GM19351 (cell line): Measurements from ENCODE around the gene CCDC68.
A peak's percentile ranks its signal among the peaks of the same experiment; 100 is the strongest.
"Not testable (repeated sequence)": the region's sequence is repeated elsewhere in the genome, so short reads cannot be mapped to it uniquely, and the experiment has no call there.

Experiments
- ATAC-seq: cut with Tn5 transposase; IDR thresholded peaks from one replicate; pipeline ENCODE4 v1.9.1; 2021; ENCODE audit warnings: mild to moderate bottlenecking, moderate library complexity; ENCODE audit not compliant: unreplicated experiment

CCDC68 gene, protein sequence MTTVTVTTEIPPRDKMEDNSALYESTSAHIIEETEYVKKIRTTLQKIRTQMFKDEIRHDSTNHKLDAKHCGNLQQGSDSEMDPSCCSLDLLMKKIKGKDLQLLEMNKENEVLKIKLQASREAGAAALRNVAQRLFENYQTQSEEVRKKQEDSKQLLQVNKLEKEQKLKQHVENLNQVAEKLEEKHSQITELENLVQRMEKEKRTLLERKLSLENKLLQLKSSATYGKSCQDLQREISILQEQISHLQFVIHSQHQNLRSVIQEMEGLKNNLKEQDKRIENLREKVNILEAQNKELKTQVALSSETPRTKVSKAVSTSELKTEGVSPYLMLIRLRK

DNA sequence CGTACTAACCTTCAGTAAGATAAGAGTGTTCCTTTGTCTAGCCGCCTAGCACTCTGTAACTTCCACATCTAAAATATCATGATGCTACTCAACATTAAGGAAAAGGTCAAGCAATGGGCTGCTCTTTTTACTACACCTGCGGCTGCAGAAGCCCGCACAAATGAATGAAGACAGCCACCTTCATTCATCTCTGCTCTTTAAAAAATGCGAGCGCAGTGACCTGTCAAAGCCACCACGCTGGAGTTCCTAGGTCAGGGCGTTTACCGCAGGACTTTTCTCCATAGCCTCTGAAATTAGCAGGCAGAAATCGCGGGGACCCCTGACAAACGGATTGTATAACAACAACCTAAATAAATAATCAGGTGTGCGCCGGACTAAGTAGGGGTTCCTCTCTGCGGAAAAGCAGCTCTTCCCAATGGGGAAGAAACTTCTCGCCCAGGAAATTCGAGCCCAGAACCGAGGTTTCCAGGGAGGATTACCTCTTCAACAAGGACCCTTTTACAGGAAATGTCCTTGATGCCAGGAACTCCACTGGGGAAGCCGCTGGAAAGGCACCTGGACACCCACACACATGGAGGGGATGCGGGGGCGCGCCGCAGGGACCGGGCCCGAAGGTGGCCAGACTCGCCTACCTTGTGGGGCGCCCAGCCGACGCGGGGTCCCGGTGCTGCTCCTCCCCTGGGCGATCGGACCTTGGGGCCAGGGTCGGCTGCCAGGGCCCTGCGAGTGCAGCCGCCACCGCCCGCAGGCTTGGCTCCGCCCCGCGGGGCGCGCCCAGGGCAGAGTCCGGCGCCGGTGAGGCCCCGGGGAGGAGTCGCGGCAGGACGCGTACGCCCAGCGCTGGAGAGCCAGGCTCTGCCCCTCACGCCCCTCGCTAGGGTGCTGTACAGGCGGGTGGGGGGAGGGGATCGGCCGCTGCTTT is at the start of gene CCDC68:
CCDC68 (minus strand) TSS at position 758 of the 922 bp plus-strand sequence. CDS start 16,670 bp downstream, outside the sequence.
- ATAC-seq, result peak; percentile 63

DNA sequence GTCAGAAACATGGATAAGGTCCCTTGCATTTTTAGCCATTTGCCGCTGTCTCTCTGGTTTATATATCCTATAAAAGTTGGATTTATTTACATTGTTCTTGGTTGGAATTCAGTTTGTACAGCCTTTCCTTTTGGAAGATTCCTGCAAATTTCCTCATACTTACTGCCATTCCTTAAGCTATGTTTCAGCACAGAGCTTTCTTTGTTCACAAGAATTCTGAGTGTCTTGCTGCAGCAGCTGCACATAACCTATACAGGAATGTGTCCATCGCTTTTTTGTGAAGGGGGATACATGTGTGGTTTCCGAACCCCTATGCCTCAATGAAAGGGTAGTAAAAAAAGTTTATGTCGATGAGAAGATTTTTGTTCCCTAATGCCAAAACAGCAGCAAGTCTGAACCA is 48.3 kb upstream of the CCDC68 start:
- no peak for ATAC-seq

DNA sequence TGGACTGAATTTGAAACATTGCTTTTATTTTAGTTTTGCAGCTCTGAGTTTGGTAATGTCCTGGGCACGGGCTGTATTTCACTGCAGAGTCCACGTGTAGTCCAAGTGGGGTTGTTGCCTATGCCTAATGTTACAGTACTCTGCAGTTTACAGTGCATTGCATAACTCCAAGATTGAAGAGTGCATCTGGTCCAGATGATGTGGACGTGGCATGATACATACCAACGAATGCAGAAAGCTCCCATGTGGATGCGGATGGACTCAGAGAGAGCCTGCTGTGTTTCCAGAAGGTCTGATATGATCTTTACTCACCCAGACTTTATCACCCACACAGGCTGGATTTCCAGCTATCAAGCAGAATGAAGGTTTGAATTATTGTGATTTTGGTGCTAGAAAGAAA is 44.4 kb upstream of the CCDC68 start:
- ATAC-seq, result no peak

DNA sequence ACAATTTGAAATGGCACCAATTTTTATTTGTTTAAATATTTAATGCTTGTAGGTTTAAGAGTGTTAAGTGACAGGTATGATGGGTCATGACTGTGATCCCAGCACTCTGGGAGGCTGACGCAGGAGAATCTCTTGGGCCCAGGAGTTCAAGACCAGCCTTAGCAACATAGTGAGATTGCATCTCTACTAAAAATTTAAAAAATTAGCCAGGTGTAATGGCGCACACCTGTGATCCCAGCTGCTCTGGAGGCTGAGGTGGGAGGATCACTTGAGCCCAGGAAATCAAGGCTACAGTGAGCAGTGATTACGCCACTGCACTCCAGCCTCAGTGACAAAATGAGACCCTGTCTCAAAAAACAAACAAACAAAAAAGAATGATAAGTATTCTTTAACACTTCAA is 43.0 kb upstream of the CCDC68 start:
- no peak for ATAC-seq

DNA sequence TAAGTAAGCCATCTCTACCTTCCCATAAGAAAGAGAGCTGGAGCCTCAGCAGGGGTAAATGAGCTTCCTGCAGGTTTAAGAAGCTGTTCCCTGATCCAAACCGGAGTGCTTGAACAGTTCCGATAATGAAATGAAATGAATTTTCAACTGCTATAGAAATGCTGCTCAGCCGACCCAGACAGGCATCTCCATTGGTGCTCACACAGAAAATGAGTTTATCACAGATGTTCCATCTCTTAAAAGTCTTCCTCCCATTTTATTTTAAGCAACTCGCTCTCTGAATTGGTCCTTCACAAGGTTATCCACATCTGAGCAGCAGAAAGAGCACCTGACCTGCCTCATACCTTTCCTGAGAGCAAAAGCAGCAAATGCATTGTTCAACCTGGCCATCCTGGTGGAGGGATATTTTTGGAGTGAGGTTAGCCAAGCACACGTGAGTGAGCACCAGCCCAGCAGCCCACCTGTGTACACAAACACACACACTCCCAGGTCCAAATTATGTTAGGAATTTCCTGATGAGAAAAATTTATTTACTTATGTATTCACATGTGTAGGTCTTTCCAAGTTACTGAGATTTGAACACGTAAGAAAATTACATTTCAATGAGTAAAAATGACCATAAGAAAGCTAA is 42.2 kb upstream of the CCDC68 start:
- no peak for ATAC-seq

DNA sequence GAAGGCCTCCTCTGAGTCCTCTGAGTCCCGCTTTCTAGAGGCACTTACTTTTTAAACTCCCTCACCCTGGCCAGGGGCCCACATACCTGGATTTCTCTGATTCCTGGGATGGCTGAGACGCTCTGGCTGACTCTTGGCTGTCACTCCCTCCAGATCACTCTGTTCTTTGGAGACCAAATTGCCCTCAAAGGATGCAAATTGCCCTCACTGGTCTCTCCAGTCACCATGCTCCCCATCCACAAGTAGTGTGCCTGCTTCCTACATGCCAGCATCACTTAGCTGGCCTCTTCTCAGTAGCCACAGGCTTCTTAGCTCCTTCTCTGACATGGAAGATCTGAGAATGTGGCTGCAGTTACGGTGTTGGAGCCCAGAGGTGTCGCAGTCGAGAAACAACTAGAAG is 41.3 kb upstream of the CCDC68 start:
- no peak for ATAC-seq

DNA sequence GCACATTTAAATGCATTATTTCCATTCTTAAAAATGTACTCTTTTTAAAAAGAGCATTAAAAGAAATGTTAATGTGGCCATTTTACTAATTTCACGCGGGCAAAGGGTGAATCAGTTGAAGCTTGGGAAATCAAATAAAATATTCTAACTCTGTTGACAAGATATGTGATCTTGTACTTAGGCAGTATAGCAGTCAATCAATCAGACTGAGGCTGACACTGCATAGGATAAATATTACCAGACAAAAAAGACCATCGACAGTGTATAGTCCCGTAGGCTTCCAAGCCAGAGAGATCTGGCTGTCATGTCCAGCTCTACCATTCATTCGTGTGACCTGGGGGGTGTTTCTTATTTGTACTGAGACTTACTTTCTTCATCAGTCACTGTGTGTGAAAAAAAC is 39.8 kb upstream of the CCDC68 start:
- no peak for ATAC-seq

DNA sequence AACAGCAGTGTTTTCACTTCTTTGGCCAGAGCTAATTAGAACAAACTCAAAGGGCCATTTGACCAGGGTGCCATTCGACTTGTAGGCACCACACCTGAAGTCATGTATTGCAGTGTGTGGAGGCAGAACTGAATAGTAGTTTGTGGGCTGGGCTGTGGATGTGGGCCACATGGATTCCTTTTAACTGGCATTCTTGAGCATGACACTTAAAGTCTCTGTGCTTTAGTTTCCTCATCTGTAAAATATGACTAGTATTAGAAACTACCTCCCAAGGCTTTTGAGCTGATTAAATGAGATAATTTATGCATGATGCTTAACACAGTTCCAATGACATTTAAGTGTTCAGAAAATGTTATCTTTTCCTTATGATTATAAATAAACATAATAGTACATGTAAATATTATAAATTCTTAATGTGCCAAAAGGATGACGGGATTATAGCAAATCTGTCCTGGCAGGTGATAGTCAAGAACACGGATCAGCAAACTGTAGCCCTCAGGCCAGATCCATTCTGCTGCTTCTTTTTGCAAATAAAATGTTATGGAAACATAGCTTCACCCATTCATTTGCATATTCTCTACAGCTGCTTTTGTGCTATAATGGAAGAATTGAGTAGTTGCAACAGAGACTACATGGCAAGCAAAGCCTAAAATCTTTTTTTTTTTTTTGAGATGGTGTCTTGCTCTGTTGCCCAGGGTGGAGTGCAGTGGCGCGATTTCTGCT is 36.3 kb upstream of the CCDC68 start:
- ATAC-seq, result no peak

DNA sequence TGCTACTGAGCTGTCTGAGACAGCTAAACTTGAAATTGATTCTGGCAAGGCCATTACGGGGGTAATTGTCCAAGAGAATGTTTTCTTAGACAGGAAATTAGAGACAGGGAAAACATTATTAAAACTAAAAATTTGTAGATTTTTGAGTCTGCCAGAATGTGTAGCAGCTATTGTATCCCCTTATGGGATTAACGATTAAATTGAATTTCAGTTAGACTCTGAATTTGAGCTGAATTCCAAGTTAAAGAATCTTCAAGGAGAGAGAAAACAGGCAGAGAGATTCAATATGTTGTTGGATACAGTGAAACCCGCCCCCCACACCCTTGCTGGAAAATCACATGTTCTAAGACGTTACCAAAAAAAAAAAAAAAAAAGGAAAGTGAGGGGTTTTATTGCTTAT is 32.7 kb upstream of the CCDC68 start:
- no peak for ATAC-seq

DNA sequence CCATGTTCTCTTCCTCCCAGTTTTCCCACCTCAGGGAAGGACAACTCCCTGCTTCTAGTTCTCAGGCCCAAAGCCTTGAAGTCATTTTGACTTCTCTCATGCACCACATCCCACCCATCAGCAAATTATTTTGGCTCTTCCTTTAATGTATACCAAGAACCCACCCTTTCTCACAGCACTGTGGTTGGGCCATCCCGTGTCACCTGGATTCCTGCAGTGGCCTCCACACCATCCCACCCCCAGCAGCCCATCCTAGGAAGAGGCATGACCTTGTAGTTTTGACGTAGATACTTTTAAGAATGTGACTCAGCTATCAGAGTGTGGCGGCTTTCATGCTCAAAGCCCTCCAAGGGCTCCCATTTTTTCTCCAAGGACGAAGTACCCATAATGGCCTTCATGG is 25.6 kb upstream of the CCDC68 start:
- ATAC-seq, result no peak

DNA sequence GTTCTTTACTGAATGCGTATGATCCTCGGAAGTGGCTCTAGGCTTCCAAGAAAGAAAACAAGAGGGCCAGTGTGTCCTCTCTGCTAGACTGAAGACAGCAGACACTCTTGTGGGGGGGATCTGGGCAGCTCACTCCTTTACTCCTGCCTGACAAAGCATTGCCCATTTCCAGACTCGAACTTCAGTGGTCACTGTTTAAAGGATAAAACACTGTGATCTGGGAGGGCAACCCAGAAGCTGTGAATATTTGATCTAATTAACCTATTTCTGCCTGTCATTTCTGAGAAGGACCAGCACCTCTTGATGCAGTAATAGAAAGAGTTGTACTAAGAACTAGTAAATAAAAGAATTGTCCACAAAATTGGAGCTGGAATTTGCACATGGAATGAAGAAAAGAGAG is 24.5 kb upstream of the CCDC68 start:
- no peak for ATAC-seq

DNA sequence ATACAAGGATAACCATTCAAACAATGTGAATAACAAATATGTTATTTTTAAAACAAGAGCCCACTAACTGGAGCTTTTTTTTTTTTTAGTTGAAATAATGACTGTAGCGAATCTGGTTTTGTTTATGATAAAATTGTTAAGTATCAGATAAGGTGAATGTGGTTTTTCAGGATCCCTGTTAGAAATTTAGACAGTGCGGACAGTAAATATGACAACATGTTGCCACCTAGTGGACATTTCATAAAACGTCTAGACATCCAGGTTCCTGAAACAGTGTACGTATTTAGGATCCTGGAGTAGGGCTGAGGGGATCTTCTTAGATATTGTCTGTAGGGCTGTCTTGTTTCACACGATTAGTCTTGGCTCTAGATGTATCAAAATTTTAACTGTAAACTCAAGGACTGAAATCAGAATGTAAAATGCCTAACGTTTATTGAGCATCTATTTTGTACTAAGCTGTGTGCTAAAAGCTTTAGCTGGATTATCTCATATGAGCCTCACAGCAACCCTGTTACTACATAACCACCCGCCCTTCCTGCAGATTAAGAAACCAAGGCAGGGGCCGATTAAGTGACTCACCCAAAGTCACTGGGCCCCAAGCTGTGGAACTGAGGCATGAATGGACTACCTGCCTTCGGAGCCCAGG is 23.9 kb upstream of the CCDC68 start:
- ATAC-seq, result peak; percentile 89

DNA sequence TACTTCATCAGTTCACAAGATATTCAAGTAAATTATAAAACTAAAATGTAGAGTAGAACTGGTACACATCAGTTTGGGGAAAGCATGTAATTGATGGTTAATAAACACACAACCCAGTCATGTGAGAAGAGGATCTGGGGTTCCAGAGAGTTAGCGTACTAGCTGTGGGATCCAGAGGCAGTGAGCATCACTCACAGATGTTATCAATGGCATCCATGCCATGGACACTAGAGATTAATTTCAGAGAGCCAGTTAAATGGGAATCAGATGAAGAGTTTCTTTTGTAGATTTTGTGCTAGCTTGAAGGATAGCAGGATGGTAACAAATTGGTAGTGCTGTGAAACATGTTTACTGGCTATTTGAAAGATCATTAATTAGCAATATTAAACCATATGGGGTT is 21.8 kb upstream of the CCDC68 start:
- ATAC-seq, result no peak

DNA sequence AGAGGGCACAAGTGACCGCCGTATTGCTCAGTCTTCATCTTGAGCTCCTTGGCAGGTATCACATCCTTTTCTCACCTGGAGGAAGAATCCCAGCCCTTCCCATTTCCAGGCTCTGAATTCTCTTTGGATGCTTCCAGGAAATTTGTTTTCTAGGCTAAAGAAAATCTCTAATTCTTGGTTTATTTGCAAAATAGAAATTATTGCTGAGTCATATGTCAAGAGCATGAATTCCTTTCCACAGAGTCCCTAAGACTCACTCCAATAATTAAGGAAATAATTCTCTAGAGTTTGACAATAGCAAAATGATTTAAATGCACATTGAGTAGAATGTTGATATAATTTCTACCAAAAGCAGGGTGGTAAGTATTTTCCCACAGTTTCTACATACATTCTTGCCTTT is 16.3 kb upstream of the CCDC68 start:
- no peak for ATAC-seq

DNA sequence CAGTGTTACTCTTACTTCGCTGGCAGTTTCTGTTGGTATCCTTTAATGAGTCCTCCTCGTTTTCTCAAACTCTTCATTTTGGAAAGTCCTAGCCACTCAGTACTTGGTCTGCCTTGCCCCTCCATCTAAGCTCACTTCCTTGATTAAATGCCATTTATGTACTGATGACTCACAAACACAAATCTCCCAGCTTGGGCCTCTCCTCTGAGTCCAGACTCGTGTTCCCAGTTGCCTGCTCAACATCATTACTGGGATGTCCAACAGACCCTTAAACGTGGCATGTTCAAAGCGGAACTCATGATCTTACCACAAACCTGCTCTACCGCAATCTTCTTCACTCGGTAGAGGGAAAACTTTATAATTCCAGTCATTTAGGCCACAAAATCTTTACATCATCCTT is 13.8 kb upstream of the CCDC68 start:
- ATAC-seq, result no peak

DNA sequence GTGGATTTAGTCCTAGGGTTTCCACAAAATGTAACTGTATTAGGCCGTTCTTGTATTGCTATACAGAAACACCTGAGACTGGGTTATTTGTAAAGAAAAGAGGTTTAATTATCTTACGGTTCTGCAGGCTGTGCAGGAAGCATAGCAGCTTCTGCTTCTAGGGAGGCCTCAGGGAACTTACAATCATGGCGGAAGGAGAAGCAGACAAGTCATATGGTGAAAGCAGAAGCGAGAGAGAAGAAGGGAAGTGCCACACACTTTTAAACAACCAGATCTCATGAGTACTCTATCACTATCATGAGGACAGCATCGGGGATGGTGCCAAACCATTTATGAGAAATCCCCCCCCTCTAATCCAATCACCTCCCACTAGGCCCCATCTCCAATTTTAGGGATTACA is 9.5 kb upstream of the CCDC68 start:
- no peak for ATAC-seq

DNA sequence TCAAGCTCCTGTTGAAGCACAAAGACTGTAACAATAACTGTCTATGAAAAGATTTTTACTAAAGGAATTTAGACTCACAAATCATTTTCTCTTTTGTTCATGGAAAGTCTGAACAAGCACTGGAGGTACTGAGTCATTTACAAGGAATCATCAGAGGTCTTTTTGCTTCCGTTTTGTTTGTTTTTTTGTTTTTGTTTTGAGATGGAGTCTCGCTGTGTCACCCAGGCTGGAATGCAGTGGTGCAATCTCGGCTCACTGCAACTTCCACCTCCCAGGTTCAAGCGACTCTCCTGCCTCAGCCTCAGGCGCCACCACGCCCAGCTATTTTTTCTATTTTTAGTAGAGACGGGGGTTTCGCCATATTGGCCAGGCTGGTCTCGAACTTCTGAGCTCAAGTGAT is 9.0 kb upstream of the CCDC68 start:
- ATAC-seq, result not testable (repeated sequence)

DNA sequence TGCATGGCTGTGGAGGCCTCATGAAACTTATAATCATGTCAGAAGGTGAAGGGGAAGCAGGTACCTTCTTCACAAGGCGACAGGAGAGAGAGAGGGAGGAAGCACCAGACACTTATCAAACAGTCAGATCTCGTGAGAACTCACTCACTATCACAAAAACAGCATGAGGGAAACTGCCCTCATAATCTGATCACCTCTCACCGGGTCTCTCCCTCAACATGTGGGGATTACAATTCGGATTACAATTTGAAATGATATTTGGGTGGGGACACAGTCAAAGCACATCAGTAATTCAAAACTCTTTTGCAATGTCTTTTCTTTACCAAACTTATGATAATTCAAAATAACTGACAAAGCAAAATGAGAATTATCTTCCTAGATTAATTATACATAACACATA is 8.5 kb upstream of the CCDC68 start:
- ATAC-seq, result no peak

DNA sequence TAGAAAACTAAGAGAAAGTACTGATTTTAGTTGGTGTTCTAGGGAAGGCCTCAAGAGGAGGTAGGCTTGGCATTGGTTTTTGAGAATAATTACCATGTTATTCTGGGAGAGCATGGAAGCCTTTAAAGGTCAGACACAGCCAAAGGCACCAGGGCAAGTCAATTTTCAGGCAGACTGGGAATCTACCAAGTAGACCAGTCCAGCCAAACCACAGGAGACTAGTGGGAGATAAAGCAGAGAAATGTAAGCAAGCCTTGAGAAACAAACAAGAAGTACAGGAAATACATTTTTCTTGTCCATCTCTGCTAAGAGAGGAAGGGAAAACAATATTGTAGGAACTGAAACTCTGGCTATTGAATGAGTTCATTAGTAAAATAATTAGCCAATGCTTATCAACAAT is 5.5 kb upstream of the CCDC68 start:
- no peak for ATAC-seq

DNA sequence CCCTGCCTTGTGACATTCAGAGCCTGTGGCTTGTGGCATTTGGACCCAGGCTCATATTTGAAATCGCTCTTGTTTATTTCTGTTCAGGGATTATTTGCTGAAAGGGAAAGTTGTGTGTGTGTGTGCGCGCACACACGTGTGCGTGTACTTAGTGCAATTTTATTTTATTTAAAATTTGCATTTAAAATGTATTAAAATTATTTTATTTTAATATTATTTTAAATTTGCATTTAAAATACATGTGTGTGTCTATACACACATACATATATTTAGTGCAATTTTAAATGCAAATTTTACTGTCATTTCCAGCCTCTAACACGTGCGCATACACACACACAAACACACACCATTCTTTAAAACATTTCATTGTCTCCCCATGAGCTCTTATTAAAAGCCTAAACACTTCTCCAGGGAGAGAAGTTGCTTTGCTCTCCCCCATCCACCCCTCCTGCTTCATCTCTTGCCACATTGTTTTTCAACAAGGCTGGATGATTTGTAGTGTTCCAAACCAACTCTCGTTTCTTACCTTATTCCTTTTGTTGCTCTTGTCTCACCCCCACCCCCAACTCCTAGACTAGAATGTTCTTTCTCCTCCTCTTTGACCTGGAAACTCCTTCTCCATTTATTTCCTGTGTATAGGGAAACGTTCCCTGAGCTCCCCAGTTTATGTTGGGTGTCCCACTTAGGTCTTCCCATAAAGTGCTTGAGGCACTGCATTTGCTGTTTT is 3.8 kb upstream of the CCDC68 start:
- ATAC-seq, result no peak
